ENCODE results near the gene TMEM131L.
"Not testable (repeated sequence)": the region's sequence is repeated elsewhere in the genome, so short reads cannot be mapped to it uniquely, and the experiment has no call there.

TMEM131L gene

GRCh38 chr4:153638011-153638410 is 171.9 kb downstream of the TMEM131L start:
- no peak for DNase-seq

DNA sequence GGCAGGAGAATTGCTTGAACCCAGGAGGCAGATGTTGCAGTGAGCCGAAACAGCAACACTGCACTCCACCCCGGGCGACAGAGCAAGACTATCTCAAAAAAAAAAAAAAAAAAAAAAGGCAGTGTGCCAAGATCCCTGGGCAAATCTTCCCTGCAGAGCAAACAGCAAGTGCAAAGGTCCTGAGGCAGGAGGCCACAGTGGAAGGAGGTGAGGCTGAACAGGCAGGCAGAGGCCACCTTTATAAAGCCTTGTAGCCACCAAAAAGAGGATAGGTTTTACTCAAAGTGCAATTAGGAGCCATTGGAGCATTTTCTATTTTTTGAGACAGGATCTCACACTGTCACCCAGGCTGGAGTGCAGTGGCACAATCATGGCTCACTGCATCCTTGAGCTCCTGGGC is 172.8 kb downstream of the TMEM131L start:
- no peak for DNase-seq

DNA sequence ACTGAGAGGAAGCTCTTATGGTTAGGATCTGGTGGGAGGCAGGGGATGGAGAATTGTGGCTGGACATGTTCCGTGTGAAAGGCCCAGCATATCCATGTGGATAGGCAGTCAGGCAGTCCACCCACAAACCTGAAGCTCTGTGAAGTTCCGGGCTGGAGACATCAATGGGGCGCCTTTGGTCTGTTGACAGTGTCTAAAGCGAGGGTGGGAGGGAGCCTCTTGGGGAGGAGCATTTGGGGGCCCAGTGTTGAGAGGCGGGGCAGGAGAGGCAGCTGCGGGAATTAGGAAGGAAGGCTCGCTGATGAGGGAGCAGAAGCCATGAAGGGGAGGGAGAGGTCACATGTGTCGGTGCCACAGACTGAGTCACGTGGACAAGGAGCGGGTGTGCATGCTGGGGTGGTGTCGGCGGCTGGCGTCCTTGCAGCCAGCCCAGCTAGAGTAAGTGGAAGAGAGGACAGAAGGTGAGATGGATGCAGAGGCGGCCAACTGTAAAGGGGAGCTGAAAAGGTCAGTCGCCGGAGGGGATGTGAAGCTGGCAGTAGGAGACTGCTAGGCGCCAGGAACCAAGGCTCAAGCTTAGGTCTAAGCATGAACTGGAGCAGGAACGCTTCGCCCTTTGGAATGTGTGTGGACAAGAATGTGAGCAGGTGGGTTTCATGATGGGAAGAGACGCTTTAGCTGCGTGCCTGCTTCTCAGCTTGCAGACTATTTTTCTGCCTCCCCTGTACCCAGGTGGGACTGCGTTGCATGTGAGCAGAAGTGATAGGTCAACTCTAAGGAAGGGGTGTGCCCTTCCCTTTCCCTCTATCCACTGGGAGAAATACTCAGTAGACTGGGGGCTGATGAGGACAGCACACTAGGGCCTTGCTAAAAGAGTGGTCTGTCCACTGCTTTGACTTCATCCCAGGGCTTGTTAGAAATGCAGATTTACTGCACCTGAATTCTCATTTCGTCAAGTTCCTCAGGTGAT is 174.0 kb downstream of the TMEM131L start:
- no peak for DNase-seq

GRCh38 chr4:153641532-153641931 is 175.4 kb downstream of the TMEM131L start:
- DNase-seq: no peak

DNA sequence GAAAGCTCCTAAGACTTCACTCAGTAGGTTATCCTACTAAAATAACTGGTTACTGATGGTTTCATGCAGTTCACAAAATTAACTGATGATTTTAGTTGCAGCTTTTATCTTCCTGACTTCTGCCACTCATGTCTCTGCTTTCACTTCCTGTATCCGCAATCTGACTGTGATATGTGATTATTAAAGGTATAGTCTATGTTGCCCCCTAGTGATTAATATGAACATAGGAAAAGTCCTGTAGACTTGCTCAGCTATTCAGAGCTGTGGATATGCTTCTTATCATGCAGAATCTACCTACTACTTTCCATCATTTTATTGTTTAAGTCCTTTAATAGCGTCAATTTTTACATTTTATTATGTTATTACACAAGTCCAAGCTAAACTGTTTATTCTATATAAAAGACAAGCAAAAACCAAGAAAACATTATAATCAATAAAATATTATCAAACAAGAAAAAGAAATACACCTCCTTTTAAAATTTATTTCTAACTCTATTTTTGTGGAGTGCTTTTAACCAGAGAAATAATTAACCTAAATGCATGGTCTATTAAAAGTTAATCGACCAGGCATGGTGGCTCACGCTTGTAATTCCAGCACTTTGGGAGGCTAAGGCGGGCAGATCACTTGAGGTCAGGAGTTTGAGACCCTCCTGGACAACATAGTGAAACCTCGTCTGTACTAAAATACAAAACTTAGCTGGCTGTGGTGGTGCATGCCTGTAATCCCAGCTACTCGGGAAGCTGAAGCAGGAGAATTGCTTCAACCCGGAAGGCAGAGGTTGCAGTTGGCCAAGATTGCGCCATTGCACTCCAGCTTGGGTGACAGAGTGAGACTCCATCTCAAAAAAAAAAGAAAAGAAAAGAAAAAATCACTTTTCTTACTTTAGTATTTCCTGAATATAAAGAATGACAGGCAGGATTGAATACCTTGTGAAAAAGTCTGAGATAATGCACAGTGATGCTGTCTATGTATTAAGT is 177.5 kb downstream of the TMEM131L start:
- DNase-seq: peak; percentile 67

- DNase-seq: no peak
These were observed 179.0 kb downstream of the TMEM131L start for GRCh38 chr4:153645183-153645582.

DNA sequence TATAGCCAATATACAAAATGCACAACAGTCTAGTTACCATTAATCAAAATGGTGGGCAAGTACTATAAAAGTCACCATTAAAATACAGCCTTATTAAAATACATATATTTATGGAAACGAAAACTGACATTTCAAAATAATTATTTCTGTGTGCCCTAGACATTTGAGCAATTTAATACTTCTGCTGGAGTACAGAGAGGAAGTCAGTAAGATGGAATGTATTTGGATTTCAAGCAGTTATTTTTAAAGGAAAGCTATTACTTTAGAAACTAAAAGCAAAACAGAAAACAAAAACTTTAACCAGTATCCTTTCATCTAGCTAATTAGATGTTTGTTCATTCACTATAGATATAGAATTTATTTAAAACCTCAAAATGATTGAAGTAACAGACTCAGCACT is 180.1 kb downstream of the TMEM131L start:
- no peak for DNase-seq

GRCh38 chr4:153646978-153647377 is 180.8 kb downstream of the TMEM131L start:
- no peak for DNase-seq

- no peak for DNase-seq
These were observed 181.8 kb downstream of the TMEM131L start for GRCh38 chr4:153647975-153648374.

- DNase-seq: no peak
These were observed 183.4 kb downstream of the TMEM131L start for GRCh38 chr4:153649572-153649991.

DNA sequence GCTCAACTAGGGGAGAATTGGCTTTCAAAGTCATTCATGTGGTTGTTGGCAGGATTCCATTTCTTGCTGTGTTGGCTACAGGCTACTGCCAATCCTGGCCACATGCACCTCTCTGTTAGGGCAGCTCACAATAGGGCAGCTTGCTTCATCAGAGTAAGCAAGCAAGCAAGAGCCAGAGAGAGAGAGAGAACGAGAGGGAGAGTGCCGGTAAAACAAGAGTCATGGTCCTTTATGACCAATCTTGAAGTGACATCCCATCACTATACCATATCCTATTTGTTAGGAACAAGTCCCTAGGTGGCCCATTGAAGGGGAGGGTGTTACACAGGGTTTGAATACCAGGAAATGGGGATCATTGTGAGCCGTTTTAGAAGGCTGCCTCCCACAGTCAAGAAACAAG is 185.0 kb downstream of the TMEM131L start:
- DNase-seq: no peak

DNA sequence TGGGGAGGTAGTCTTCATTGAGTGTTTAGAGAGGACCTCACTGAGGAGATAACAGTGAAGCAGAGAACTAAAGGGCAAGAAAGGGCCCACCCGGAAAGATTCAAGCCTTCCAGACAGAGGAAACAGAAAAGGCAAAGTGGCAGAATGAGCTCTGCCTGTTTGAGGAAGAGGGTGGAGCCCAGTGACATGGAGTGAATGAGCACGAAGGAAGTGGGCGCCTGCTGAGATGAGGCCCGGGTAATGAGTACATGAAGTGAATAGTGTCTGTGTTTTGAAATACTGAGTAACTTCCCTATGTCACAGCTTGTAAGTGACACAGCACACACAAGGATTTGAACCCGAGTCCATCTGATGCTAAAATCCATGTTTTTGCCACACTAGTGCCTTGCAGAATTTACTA is 185.4 kb downstream of the TMEM131L start:
- DNase-seq: peak; percentile 49

DNA sequence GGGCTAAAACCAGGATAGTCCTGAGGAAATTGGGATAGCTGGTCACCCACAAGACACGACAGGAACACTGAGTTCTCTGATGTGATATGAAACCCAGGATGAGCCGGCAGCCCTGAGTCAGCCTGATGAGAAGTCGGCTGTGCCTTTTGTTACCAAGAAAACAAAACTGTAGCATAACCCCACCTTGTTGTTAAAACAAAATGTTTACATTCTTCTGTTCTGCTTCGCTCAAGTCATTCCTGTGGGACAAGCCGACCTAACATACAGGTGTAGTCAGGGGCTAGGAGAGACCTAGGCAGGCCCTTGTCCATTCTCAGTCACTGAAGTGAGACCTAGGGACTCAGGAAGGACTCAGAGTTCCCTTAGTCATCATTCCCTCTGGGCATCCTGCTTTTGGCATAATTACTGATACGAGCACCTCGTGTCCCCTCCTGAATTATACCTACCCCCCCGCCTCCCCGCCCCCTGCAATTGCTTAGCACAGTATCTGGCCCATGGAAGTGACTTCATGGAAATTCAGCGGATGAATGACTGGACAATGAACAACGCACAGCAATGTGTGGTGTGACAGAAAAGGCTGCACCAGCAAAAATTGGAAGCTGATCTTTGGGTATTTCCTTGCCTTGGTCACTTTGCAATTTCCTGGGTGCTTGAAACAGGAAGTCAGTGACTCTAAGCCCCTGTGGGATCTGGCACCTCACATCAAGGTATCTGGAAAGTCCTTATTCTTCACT is 186.1 kb downstream of the TMEM131L start:
- DNase-seq: no peak

DNA sequence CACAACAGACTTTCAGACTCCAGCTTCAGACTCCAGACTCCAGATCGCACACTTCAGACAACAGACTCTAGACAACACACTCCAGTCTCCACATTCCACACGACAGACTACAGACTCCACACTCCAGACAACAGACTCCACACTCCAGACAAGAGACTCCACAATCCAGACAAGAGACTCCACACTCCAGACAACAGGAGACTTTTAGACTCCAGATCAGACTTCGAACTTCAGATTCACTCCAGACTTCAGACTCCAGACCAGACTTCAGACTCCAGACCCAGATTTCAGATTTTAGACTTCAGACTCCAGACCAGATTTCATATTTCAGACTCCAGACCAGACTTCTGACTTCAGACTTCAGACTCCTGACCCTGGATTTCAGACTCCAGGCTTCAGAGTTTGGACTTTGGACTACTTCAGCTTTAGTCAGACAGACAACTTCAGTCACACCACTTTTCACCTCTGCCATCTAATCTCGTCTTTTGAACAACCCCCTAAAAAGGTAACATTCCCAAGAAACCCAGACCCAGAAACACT is 188.9 kb downstream of the TMEM131L start:
- no peak for DNase-seq

- no peak for DNase-seq
These were observed 189.8 kb downstream of the TMEM131L start for GRCh38 chr4:153655928-153656327.

- no peak for DNase-seq
These were observed 195.2 kb downstream of the TMEM131L start for GRCh38 chr4:153661215-153661822.

GRCh38 chr4:153661908-153662307 is 195.7 kb downstream of the TMEM131L start:
- DNase-seq: no peak

DNA sequence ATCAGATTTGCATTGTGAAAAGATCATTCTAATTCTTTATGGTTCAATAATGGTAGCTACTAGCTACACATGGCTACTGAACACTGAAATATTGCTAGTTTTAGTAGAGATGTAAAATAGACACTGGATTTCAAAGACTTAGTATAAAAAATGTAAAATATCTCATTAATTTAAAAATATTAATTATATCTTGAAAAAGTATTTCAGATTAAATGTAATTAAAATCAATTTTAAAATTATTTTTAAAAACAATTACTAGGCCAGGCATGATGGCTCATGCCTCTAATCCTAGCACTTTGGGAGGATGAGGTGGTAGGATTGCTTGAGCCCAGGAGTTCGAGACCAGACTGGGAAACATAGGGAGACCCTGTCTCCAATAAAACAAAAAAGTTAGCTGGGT is 197.5 kb downstream of the TMEM131L start:
- DNase-seq: no peak

- DNase-seq: not testable (repeated sequence)
These were observed 200.3 kb downstream of the TMEM131L start for GRCh38 chr4:153666505-153666904.

DNA sequence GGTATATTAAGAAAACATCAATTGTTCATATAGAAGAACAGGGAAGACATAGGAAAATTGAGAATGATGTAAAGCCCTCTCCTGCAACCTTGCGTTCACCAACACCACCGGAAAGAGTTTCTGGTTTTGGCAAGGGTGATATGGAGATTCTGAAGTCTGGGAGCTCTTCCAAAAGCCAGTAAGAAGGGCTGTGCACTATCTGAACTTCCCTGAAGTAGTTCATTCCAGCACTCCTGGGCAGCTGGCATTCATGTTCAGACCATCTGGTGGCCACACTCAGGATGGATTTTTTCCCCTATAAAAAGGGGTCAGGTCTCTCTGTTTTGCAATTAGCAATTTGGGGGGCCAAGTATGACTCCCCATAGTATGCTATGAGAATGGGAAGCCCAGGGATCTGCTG is 202.5 kb downstream of the TMEM131L start:
- no peak for DNase-seq

DNA sequence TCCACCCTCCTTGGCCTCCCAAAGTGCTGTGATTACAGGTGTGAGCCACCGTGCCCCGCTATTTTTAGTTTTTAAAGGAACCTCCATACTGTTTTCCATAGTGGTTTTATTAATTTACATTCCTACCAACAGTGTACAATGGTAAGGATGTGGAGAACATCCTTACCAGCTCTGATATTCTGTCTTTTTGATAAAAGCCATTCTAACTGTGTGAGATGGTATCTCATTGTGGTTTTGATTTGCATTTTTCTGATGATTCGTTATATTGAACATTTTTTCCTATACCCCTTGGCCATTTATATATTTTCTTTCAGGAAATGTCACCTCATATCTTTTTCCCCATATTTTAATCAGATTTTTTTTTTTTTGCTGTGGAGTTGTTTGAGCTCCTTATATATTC is 203.7 kb downstream of the TMEM131L start:
- DNase-seq: no peak

- no peak for DNase-seq
These were observed 210.3 kb downstream of the TMEM131L start for GRCh38 chr4:153676486-153676885.
